Loucy (cell line): ENCODE measurements around the gene ADAMTS4.

ENCODE experiments used
- H2AFZ ChIP-seq: fragments of 200-600 bp; sonication (generic); 2 replicates; pipeline ENCODE4 v1.6.0; 2016; ENCODE audit warnings: antibody characterized with exemption, mild to moderate bottlenecking, low read length, moderate library complexity
- H3F3A ChIP-seq: fragments of 200-600 bp; 2 replicates; pipeline ENCODE4 v1.6.0; 2016; ENCODE audit warnings: antibody characterized with exemption, low read depth, mild to moderate bottlenecking
- H3K27me3 ChIP-seq: fragments of 200-600 bp; sonication (generic); 2 replicates; pipeline ENCODE4 v1.6.1; 2014; ENCODE audit warnings: low read length, mild to moderate bottlenecking; ENCODE audit not compliant: insufficient read depth, poor library complexity, severe bottlenecking
- H3K36me3 ChIP-seq: fragments of 200-600 bp; sonication (generic); 2 replicates; pipeline ENCODE4 v1.6.1; 2016; ENCODE audit warnings: low read length; ENCODE audit not compliant: insufficient read depth
- H3K4me1 ChIP-seq: fragments of 200-600 bp; sonication (generic); 2 replicates; pipeline ENCODE4 v1.5.1; 2014; ENCODE audit warnings: low read length, mild to moderate bottlenecking; ENCODE audit not compliant: insufficient read depth, poor library complexity, severe bottlenecking
- H3K4me2 ChIP-seq: fragments of 200-600 bp; sonication (generic); 2 replicates; pipeline ENCODE4 v1.6.0; 2014; ENCODE audit warnings: antibody characterized with exemption, low read length, low read depth, mild to moderate bottlenecking; ENCODE audit not compliant: poor library complexity, severe bottlenecking
- H3K4me3 ChIP-seq: fragments of 200-600 bp; sonication (generic); 2 replicates; pipeline ENCODE4 v1.5.1; 2014; ENCODE audit warnings: low read length, mild to moderate bottlenecking, mixed read lengths; ENCODE audit not compliant: poor library complexity, severe bottlenecking
- H3K79me2 ChIP-seq: fragments of 200-600 bp; sonication (generic); 2 replicates; pipeline ENCODE4 v1.6.1; 2014; ENCODE audit warnings: low read length; ENCODE audit not compliant: insufficient read depth
- H3K9ac ChIP-seq: fragments of 200-600 bp; sonication (generic); 2 replicates; pipeline ENCODE4 v1.6.0; 2014; ENCODE audit warnings: mild to moderate bottlenecking, low read depth, low read length, moderate library complexity; ENCODE audit not compliant: poor library complexity, severe bottlenecking
- H3K9me2 ChIP-seq: fragments of 200-600 bp; sonication (generic); replicated peaks from 2 replicates; pipeline ENCODE4 v1.6.1; 2016; ENCODE audit warnings: low read depth, low read length, mixed read lengths
- H3K9me3 ChIP-seq: fragments of 200-600 bp; sonication (generic); 2 replicates; pipeline ENCODE4 v1.6.1; 2014; ENCODE audit warnings: mild to moderate bottlenecking, antibody characterized with exemption, low read length, low read depth; ENCODE audit not compliant: insufficient read depth
- H4K20me1 ChIP-seq: fragments of 200-600 bp; sonication (generic); 2 replicates; pipeline ENCODE4 v1.6.0; 2014; ENCODE audit warnings: antibody characterized with exemption, low read length, mild to moderate bottlenecking; ENCODE audit not compliant: insufficient read depth, poor library complexity, severe bottlenecking
- EZH2phosphoT487 ChIP-seq: fragments of 200-600 bp; IDR thresholded peaks from 2 replicates; pipeline ENCODE4 v1.6.1; 2018; ENCODE audit warnings: antibody characterized with exemption, mild to moderate bottlenecking, moderate library complexity, borderline replicate concordance
- TF ChIP-seq, protein P1 (sequence below): fragments of 200-600 bp; sonication (generic); conservative IDR thresholded peaks from 2 replicates; pipeline ENCODE4 v1.5.1; 2014; ENCODE audit warnings: mild to moderate bottlenecking, antibody characterized with exemption, low read length

ADAMTS4 gene

DNA sequence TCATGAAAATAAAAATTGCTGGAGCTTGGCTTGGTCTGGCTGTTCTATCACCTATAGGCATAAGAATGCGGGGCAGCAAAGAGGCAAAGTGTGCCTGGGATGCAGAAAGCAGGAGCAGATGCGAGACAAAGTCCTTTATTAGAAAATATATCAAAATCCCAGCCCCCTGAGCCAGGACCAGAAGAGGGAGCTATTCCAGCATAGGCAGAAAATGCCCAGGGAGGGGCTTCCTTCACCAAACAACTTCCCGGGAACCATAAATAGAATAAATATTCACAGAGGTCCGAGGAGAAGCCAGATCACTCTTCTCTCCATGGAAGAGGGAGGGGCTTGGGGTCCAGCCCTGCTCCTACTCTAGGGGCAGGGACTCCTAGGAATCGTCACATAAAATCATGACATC, 27.7 kb downstream of the ADAMTS4 start:
- no peak overlapping the region for H2AFZ ChIP-seq
- no peaks in the 10 kb centered on the region for H3F3A ChIP-seq
- peaks cover 22% of the 10 kb centered on the region for H3K4me1 ChIP-seq
- TF ChIP-seq EZH2phosphoT487: no peak
- TF ChIP-seq, protein P1, sequence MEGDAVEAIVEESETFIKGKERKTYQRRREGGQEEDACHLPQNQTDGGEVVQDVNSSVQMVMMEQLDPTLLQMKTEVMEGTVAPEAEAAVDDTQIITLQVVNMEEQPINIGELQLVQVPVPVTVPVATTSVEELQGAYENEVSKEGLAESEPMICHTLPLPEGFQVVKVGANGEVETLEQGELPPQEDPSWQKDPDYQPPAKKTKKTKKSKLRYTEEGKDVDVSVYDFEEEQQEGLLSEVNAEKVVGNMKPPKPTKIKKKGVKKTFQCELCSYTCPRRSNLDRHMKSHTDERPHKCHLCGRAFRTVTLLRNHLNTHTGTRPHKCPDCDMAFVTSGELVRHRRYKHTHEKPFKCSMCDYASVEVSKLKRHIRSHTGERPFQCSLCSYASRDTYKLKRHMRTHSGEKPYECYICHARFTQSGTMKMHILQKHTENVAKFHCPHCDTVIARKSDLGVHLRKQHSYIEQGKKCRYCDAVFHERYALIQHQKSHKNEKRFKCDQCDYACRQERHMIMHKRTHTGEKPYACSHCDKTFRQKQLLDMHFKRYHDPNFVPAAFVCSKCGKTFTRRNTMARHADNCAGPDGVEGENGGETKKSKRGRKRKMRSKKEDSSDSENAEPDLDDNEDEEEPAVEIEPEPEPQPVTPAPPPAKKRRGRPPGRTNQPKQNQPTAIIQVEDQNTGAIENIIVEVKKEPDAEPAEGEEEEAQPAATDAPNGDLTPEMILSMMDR: peak; percentile 34
- H3K4me2 ChIP-seq: no peak overlapping the region
- peaks cover 20% of the 10 kb centered on the region for H3K79me2 ChIP-seq
- no peak overlapping the region for H3K4me3 ChIP-seq
- H3K27me3 ChIP-seq: no peaks in the 10 kb centered on the region
- no peaks in the 10 kb centered on the region for H3K9me2 ChIP-seq
- H3K9ac ChIP-seq: no peak overlapping the region
- no peaks in the 10 kb centered on the region for H3K9me3 ChIP-seq
- H3K36me3 ChIP-seq: peaks cover 36% of the 10 kb centered on the region; the same call in 1 of the 2 replicates
- peaks cover under 1% of the 10 kb centered on the region for H4K20me1 ChIP-seq

DNA sequence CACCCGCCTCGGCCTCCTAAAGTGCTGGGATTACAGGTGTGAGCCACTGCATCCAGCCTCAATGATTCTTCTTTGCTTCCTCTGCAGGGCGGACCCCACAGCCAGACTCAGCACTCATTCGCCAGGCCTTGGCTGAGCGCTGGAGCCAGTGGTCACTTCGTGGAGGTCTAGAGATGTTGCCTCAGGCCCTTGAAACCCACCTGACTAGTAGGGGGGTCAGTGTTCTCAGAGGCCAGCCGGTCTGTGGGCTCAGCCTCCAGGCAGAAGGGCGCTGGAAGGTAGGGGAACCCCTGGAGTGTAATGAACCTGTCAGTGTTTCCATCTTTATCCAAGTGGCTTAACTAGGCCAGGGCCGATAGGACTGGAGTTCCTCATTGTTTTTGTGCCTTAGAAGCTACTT, 29.9 kb downstream of the ADAMTS4 start:
- no peaks in the 10 kb centered on the region for H3K9me2 ChIP-seq
- TF ChIP-seq EZH2phosphoT487: no peak
- TF ChIP-seq, protein P1: no peak
- H3K9me3 ChIP-seq: no peaks in the 10 kb centered on the region
- H3K4me2 ChIP-seq: no peak overlapping the region
- peaks cover 6% of the 10 kb centered on the region; the same call in 1 of the 2 replicates for H3K79me2 ChIP-seq
- H3F3A ChIP-seq: no peaks in the 10 kb centered on the region
- no peak overlapping the region for H3K4me3 ChIP-seq
- no peaks in the 10 kb centered on the region for H4K20me1 ChIP-seq
- no peak overlapping the region for H2AFZ ChIP-seq
- no peak overlapping the region for H3K9ac ChIP-seq
- no peaks in the 10 kb centered on the region for H3K27me3 ChIP-seq
- peaks cover 8% of the 10 kb centered on the region for H3K4me1 ChIP-seq
- H3K36me3 ChIP-seq: peaks cover 30% of the 10 kb centered on the region; the same call in 1 of the 2 replicates

DNA sequence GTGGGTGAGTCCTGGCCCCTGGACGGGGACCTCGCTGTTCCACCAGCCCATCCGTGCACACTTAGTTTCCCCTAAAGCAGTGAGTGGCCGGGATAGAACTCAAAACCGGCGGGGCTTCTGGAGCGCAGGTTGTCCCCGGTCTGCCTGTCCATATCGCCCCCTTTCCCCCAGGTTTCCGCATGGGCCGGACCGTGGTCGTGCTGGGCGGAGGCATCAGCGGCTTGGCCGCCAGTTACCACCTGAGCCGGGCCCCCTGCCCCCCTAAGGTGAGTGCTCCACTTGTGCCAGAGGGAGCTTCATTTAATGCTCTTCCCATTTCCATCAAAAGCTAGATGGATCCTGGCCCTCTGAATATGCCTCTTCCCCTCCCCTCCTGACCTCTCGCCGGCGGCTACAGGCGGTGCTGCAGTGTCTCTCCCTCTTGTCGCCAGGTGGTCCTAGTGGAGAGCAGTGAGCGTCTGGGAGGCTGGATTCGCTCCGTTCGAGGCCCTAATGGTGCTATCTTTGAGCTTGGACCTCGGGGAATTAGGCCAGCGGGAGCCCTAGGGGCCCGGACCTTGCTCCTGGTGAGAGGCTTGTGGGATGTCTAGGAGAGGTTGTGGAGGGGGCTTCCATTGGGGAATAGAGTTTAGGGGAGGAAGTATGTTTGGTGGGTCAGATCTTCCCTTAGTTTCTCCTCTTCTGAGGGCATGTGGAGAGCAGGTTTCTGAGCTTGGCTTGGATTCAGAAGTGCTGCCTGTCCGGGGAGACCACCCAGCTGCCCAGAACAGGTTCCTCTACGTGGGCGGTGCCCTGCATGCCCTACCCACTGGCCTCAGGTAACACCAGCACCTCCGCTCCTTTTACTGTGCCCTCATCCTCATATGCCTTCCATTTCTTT, 31.9 kb downstream of the ADAMTS4 start:
- H3K9me3 ChIP-seq: no peaks in the 10 kb centered on the region
- H3K4me1 ChIP-seq: peaks cover 11% of the 10 kb centered on the region
- H2AFZ ChIP-seq: peak overlapping the region; percentile 76
- no peaks in the 10 kb centered on the region for H3K27me3 ChIP-seq
- peak overlapping the region; percentile 88 for H3K4me3 ChIP-seq
- H3K9ac ChIP-seq: peak overlapping the region; percentile 83
- peaks cover 16% of the 10 kb centered on the region; the same call in 1 of the 2 replicates for H3K36me3 ChIP-seq
- H3K79me2 ChIP-seq: peaks cover 4% of the 10 kb centered on the region; the same call in 1 of the 2 replicates
- H3K9me2 ChIP-seq: no peaks in the 10 kb centered on the region
- H3F3A ChIP-seq: no peaks in the 10 kb centered on the region
- peak overlapping the region; percentile 89 for H3K4me2 ChIP-seq
- H4K20me1 ChIP-seq: no peaks in the 10 kb centered on the region
- TF ChIP-seq, protein P1: no peak
- TF ChIP-seq EZH2phosphoT487: no peak
